Activated naive CD4-positive, alpha-beta T cell treated with anti-CD3 and anti-CD28 coated beads, Interleukin-2, amount 10 ng/mL, durations not matched to agents 7 days and 5 days (primary cell): ENCODE measurements around the gene CAND2.
"Not testable (repeated sequence)": the region's sequence is repeated elsewhere in the genome, so short reads cannot be mapped to it uniquely, and the experiment has no call there.

Experiments used
- CTCF ChIA-PET: fragments of 350-600 bp; sonication (Branson Sonifier 250); formaldehyde crosslinking; loops from one replicate; lab custom pipeline; 2021; ENCODE audit warnings: antibody characterized with exemption; lab: Charles Lee
- DNase-seq: peaks from one replicate; pipeline ENCODE4 v3.0.0-alpha.2; 2020
- H3K27ac Mint-ChIP-seq: one replicate; pipeline ENCODE4 v1.8.0; 2021; ENCODE audit warnings: mild to moderate bottlenecking, moderate library complexity, mixed read lengths
- H3K27me3 Mint-ChIP-seq: one replicate; pipeline ENCODE4 v1.8.0; 2021; ENCODE audit warnings: mild to moderate bottlenecking, mixed read lengths
- H3K36me3 Mint-ChIP-seq: one replicate; pipeline ENCODE4 v1.8.0; 2021; ENCODE audit warnings: mixed read lengths
- H3K4me1 Mint-ChIP-seq: one replicate; pipeline ENCODE4 v1.8.0; 2021; ENCODE audit warnings: mixed read lengths
- H3K4me3 Mint-ChIP-seq: one replicate; pipeline ENCODE4 v1.8.0; 2021; ENCODE audit warnings: mild to moderate bottlenecking, moderate library complexity, mixed read lengths
- H3K9me3 Mint-ChIP-seq: one replicate; pipeline ENCODE4 v1.8.0; 2021; ENCODE audit warnings: mixed read lengths

CAND2 gene

GRCh38 chr3:12878758-12879157 is 82.3 kb downstream of the CAND2 start:
- H3K27ac Mint-ChIP-seq, H3K9me3 Mint-ChIP-seq, DNase-seq, H3K36me3 Mint-ChIP-seq, H3K4me3 Mint-ChIP-seq, H3K4me1 Mint-ChIP-seq: not testable (repeated sequence)
- H3K27me3 Mint-ChIP-seq: peaks cover 66% of the 10 kb centered on the region
- CTCF ChIA-PET: interaction anchor here (4.6 kb wide), 1 partner anchor 13 kb away, joined by 23 read pairs; no protein-coding TSS in a partner anchor

DNA sequence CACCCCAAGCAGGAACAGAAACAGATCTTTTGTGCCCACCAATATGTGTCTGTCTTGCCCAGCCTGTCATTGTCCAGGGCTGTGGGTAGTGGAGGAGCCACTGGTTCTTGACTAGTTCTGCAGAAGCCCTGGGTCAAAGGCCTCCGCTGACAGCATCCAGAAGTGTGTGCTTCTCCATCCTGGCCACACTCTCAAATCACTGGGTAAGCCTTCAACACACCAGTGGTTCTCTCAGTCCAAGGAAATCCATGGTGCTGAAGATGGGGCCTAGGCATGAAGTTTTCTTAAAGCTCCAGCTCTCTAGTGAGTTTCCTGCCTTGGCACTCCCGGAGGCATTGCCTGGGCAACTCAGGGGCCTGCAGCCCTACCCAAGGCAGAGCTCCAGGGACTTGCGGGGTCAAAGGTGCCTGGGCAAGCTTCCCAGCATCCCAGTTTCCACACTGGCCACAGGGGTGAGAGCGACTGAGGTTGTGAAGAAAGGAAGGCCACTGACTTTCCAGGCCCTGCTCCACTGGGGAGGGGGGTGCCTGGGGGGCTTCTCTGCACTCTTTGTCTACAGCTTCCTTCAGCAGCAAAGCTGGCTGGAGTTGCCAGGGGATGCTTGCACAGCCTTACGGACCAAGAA is 82.8 kb downstream of the CAND2 start:
- CTCF ChIA-PET: interaction anchor here (4.6 kb wide), 1 partner anchor 12 kb away, joined by 23 read pairs; no protein-coding TSS in a partner anchor
- no peak overlapping the region for H3K4me3 Mint-ChIP-seq
- H3K27me3 Mint-ChIP-seq: peaks cover 63% of the 10 kb centered on the region
- no peaks in the 10 kb centered on the region for H3K36me3 Mint-ChIP-seq
- no peak overlapping the region for H3K27ac Mint-ChIP-seq
- no peaks in the 10 kb centered on the region for H3K4me1 Mint-ChIP-seq
- peaks cover 5% of the 10 kb centered on the region for H3K9me3 Mint-ChIP-seq
- no peak for DNase-seq

GRCh38 chr3:12881858-12882257 is 85.4 kb downstream of the CAND2 start:
- H3K9me3 Mint-ChIP-seq, H3K4me3 Mint-ChIP-seq, CTCF ChIA-PET, H3K27ac Mint-ChIP-seq, H3K36me3 Mint-ChIP-seq, DNase-seq: not testable (repeated sequence)
- peaks cover 54% of the 10 kb centered on the region for H3K27me3 Mint-ChIP-seq
- H3K4me1 Mint-ChIP-seq: peaks cover 12% of the 10 kb centered on the region

DNA sequence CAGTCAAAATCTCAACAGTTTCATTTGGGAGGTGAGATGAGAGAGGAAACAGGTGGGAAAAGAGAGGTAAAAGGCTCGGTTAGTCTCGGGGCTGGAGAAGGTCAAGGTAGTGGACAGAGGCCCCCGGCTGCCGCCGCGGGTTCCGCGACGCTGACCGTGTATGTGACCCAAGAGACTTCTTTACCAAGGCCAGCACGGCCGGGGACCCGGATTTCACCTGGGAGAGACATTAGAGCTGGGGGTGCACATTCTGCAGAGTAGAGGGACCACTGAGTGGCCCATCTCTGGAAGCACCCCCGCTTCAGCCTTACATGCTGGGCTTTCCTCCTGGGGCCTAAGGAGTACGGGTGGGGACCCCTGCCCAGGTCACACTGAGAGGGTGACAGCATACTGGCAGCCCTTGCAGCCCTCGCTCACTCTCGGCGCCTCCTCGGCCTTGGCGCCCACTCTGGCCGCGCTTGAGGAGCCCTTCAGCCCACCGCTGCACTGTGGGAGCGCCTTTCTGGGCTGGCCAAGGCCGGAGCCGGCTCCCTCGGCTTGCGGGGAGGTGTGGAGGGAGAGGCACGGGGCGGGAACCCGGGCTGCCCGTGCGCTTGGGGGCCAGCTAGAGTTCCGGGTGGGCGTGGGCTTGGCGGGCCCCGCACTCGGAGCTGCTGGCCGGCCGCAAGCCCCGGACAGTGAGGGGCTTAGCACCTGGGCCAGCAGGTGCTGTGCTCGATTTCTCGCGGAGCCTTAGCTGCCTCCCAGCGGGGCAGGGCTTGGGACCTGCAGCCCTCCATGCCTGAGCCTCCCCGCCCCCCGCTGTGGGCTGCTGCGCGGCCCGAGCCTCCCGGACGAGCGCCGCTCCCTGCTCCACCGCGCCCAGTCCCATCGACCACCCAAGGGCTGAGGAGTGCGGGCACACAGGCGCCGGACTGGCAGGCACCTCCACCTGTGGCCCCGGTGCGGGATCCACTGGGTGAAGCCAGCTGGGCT is 86.1 kb downstream of the CAND2 start:
- H3K27ac Mint-ChIP-seq: no peak overlapping the region
- peaks cover 16% of the 10 kb centered on the region for H3K4me1 Mint-ChIP-seq
- no peaks in the 10 kb centered on the region for H3K36me3 Mint-ChIP-seq
- peaks cover 5% of the 10 kb centered on the region for H3K9me3 Mint-ChIP-seq
- DNase-seq: no peak
- H3K4me3 Mint-ChIP-seq: no peak overlapping the region
- peaks cover 53% of the 10 kb centered on the region for H3K27me3 Mint-ChIP-seq
- CTCF ChIA-PET: interaction anchor here (1.1 kb wide), 1 partner anchor 9 kb away, joined by 4 read pairs; no protein-coding TSS in a partner anchor

DNA sequence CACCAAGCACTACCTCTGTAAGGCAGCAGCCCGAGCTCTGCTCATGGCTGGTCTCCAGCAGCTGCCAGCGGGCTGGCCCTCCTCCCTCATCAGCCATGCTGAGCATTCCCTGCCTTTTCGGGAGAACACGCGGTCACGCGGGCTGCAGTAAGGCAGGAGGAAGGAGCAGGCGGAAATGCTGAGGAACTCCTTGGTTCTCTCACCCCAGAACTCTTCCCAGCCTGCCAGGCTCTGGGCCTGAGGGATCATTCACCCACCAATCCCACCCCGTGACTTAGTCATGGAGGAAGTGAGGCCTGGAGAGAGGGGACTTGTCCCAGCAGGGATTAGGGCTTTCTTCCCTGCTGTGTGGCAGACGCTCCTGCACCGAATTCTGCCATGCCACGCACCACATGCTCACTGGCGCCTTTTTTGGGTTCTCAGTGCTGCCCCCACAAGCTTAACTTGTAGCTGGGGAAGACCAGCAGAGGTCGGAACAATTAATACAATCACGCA is 87.8 kb downstream of the CAND2 start:
- peaks cover 16% of the 10 kb centered on the region for H3K4me1 Mint-ChIP-seq
- peaks cover 55% of the 10 kb centered on the region for H3K27me3 Mint-ChIP-seq
- no peak overlapping the region for H3K27ac Mint-ChIP-seq
- peaks cover 5% of the 10 kb centered on the region for H3K9me3 Mint-ChIP-seq
- no peak overlapping the region for H3K4me3 Mint-ChIP-seq
- no peaks in the 10 kb centered on the region for H3K36me3 Mint-ChIP-seq
- CTCF ChIA-PET: interaction anchor here (1.1 to 1.2 kb wide), 2 partner anchors 8 to 80 kb away, joined by 3 to 4 read pairs; no protein-coding TSS in a partner anchor
- DNase-seq: no peak
